ENCODE measurements around the gene UBXN10. TPM values are rescaled to one million over a fixed set of nuclear protein-coding genes. Genes with fewer than 3 reads are reported as not detected.

Gene UBXN10
- total and polyA plus RNA-seq, 10 donors: 0.07 to 0.26 (median 0.18) TPM

DNA sequence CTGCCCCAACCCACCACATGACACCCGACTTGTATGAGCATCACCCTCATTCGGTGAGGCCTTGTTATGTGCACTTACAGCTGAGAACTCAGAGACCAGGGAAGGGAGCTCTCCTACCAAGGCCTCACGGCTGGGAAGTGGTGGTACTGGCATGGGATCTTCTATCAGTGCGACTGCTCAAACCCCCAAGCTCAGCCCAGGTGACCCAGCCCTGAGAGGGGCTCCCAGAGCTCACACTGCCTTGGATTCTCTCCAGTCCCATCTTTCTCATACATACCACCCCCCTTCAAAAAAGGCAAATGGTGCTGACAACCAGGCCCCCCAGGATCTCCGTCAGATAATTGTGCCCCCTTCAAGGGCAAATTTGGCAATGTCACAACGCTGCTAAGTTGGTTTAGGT lies 47.5 kb upstream of the UBXN10 start:
- H3K4me3 ChIP-seq: no peak overlapping the region
- no peak overlapping the region for H3K27ac ChIP-seq
- TF ChIP-seq POLR2A (IDR thresholded peaks at IDR 0.05): no peak
- TF ChIP-seq POLR2AphosphoS5 (IDR thresholded peaks at IDR 0.05): no peak
- TF ChIP-seq, protein P1, sequence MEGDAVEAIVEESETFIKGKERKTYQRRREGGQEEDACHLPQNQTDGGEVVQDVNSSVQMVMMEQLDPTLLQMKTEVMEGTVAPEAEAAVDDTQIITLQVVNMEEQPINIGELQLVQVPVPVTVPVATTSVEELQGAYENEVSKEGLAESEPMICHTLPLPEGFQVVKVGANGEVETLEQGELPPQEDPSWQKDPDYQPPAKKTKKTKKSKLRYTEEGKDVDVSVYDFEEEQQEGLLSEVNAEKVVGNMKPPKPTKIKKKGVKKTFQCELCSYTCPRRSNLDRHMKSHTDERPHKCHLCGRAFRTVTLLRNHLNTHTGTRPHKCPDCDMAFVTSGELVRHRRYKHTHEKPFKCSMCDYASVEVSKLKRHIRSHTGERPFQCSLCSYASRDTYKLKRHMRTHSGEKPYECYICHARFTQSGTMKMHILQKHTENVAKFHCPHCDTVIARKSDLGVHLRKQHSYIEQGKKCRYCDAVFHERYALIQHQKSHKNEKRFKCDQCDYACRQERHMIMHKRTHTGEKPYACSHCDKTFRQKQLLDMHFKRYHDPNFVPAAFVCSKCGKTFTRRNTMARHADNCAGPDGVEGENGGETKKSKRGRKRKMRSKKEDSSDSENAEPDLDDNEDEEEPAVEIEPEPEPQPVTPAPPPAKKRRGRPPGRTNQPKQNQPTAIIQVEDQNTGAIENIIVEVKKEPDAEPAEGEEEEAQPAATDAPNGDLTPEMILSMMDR (IDR thresholded peaks at IDR 0.05 in 8 of 11, conservative IDR thresholded peaks at IDR 0.05 in 3 of 11): no peak
- no peaks in the 10 kb centered on the region for H3K36me3 ChIP-seq
- intact Hi-C loops (cut with DNase I; ENCODE audit: low total_unique reads): no loop called here
- H3K4me1 ChIP-seq: peaks cover 0 to 8% (median 0%) of the 10 kb centered on the region in 6 donors
- DNase-seq: no peak
- H3K27me3 ChIP-seq (replicated peaks in 1 of 7): no peaks in the 10 kb centered on the region
- no peaks in the 10 kb centered on the region for H3K9me3 ChIP-seq
- 84 to 97% (median 94%) methylated on average over 4 to 6 of the region's 6 CpGs for WGBS, 5 donors

DNA sequence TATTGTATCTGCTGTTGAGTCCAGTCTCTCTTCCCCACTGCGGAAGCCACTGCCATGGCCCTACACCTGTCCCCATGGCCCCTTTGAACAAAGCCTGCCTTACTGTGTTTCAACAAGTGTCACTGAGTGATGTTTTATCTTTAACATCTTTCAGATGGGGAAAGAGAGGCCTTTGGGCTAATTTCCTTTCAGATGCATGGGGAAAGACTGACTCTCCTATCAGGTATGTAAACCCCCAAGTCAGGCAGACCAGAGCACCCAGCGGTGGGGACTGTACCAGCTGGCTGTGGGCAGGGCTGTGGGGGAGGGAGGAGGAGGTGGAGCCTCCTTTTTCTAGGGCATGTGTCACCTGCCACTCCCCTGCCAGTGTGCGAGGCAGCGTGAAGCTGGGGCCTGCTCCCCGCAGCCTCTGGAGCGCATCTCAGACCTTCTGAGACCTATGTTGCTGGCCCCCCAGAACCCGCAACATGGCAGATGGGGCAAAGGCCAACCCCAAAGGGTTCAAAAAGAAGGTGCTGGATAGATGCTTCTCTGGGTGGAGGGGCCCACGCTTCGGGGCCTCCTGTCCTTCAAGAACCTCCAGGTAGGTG lies 46.8 kb upstream of the UBXN10 start, which contains the start of gene PLA2G2F:
PLA2G2F (plus strand) TSS at position 363 of the 590 bp plus-strand sequence; CDS start at position 468, 105 bp downstream.
- WGBS, 5 donors: 82 to 94% (median 90%) methylated on average over 2 to 9 of the region's 9 CpGs
- no peak within 1 kb of the TSS for H3K4me3 ChIP-seq
- no peaks in the 10 kb centered on the region for H3K9me3 ChIP-seq
- H3K4me1 ChIP-seq: peaks cover 0 to 8% (median 0%) of the 10 kb centered on the region in 6 donors
- no peak within 1 kb of the TSS for H3K27ac ChIP-seq
- TF ChIP-seq, protein P1 (IDR thresholded peaks at IDR 0.05 in 8 of 11, conservative IDR thresholded peaks at IDR 0.05 in 3 of 11): no peak
- TF ChIP-seq POLR2AphosphoS5 (IDR thresholded peaks at IDR 0.05) (no peak), POLR2A (IDR thresholded peaks at IDR 0.05) (no peak)
- H3K27me3 ChIP-seq (replicated peaks in 1 of 7): no peaks in the 10 kb centered on the region
- no peak for DNase-seq
- no peaks in the 10 kb centered on the region for H3K36me3 ChIP-seq
- intact Hi-C loops (cut with DNase I; ENCODE audit: low total_unique reads): no loop called here

DNA sequence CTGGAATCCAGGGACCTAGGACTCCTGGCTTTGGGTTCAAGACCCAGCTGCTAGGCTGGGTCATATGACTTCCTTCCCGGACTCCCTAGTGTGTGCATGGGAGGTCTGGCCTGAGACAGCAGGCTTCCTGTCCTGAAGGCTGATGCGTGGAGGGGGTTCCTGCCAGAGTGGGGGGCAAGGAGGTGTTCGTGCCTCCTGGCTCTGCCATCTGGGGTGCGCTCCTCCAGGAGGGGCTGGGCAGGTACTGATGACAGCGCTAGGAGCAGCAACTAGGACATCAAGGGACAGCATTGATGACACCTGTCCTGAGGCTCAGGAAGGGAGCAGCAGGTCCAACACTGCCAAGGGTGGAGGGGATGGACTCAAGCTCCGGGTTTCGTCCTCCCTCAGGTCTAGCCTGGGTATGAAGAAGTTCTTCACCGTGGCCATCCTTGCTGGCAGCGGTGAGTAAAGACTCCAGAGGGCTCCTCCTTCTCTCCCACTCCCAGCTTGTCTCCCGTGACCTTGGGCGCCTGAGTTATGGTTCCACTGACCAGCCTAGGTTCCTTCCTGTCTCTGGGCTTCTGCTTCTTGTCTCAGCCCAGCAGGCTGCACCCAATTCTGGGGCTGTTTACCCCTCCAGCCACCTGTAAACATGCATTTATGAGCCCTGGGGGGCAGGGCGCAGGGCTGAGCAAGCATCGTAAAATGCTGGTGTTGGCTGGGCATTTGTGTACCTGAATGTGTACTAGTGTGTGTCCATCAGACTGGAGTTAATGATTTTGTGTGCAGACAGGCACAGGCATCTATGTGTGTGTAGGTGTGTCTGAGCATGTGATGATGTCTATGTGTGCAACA lies 45.9 kb upstream of the UBXN10 start:
- intact Hi-C loops (cut with DNase I; ENCODE audit: low total_unique reads): no loop called here
- DNase-seq: no peak
- no peak overlapping the region for H3K4me3 ChIP-seq
- H3K4me1 ChIP-seq: peaks cover 0 to 8% (median 0%) of the 10 kb centered on the region in 6 donors
- no peaks in the 10 kb centered on the region for H3K27me3 ChIP-seq (replicated peaks in 1 of 7)
- WGBS, 5 donors: 59 to 71% (median 66%) methylated on average over 10 to 13 of the region's 13 CpGs
- no peak for TF ChIP-seq POLR2A (IDR thresholded peaks at IDR 0.05)
- TF ChIP-seq, protein P1 (IDR thresholded peaks at IDR 0.05 in 8 of 11, conservative IDR thresholded peaks at IDR 0.05 in 3 of 11): no peak
- no peak for TF ChIP-seq POLR2AphosphoS5 (IDR thresholded peaks at IDR 0.05)
- no peaks in the 10 kb centered on the region for H3K9me3 ChIP-seq
- H3K27ac ChIP-seq: no peak overlapping the region
- no peaks in the 10 kb centered on the region for H3K36me3 ChIP-seq

DNA sequence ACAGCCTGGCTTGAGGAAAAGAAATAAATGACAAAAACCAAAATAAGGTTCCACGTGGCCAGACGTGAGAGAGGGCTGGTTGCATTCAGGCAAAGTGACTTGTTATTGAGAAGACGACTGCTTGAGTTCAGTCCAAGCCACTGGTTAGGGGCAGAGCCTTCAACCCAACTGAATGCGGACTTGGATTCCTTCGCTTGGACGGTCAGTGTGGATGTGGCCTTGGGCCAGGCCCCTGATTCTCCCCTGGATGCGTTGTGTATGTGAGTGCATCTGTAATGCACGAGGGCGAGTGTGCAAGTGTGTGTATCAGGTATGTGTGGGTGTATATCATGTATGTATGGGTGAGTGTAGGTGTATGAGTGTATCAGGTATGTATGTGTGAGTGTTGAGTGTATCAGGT lies 44.9 kb upstream of the UBXN10 start:
- no peak for DNase-seq
- WGBS, 5 donors: 86 to 94% (median 91%) methylated on average over 9 of the region's 9 CpGs
- no peaks in the 10 kb centered on the region for H3K27me3 ChIP-seq (replicated peaks in 1 of 7)
- H3K27ac ChIP-seq: no peak overlapping the region
- no peaks in the 10 kb centered on the region for H3K36me3 ChIP-seq
- H3K9me3 ChIP-seq: no peaks in the 10 kb centered on the region
- H3K4me3 ChIP-seq: no peak overlapping the region
- H3K4me1 ChIP-seq: peaks cover 0 to 8% (median 0%) of the 10 kb centered on the region in 6 donors
- no peak for TF ChIP-seq POLR2A (IDR thresholded peaks at IDR 0.05)
- TF ChIP-seq POLR2AphosphoS5 (IDR thresholded peaks at IDR 0.05): no peak
- TF ChIP-seq, protein P1 (IDR thresholded peaks at IDR 0.05 in 8 of 11, conservative IDR thresholded peaks at IDR 0.05 in 3 of 11): no peak
- intact Hi-C loops (cut with DNase I; ENCODE audit: low total_unique reads): no loop called here

Measured in spleen (tissue), 11 donors.